GM12892 (cell line): Measurements from ENCODE around the gene FAM234B.

Source experiments
- DNase-seq: peaks from one replicate; pipeline ENCODE4 v3.0.0; 2011; ENCODE audit not compliant: insufficient read length
- FAIRE-seq: peaks from 2 replicates; lab custom pipeline; 2011; peaks lifted over from hg19 to GRCh38; lab: Jason Lieb, UNC
- POLR2A ChIP-seq: IDR thresholded peaks from 2 replicates; pipeline ENCODE4 v1.6.1; 2011; ENCODE audit warnings: low read depth, low read length, control low read depth
- POLR2AphosphoS5 ChIP-seq: IDR thresholded peaks from 2 replicates; pipeline ENCODE4 v1.6.1; 2011; ENCODE audit warnings: low read depth, low read length, control low read depth
- TAF1 ChIP-seq: IDR thresholded peaks from 2 replicates; pipeline ENCODE4 v1.6.1; 2011; ENCODE audit warnings: low read depth, mild to moderate bottlenecking, control low read depth, low read length, borderline replicate concordance

The FAM234B gene

DNA sequence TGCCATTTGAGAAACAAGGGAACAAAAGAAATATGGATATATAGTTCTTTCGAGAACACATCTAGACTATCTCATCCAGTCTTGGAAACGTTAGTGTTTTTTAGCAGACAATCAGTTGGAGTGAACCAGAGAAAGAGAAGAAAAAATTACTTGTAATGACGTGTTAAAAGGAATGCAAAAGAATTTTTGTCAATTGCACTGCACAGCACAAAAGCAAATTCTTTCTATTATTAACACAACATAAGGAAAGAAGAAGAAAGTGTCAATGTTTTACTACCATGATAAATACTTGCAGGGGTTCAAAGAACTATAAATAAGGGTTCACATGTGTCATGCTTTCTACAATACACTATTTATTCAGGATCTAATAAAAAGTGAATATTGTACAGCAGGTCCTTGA is 86.8 kb downstream of the FAM234B start:
- FAIRE-seq (no peak), DNase-seq (no peak)
- no peak for TF ChIP-seq TAF1
- TF ChIP-seq POLR2AphosphoS5: no peak
- TF ChIP-seq POLR2A: no peak
